Activated T-cell treated with anti-CD3 and anti-CD28 coated beads, Interleukin-2, amount 50 U/mL, for 4 hours (primary cell): ENCODE results near the gene ATMIN. TPM values are rescaled to one million over a fixed set of nuclear protein-coding genes. Genes with fewer than 3 reads are reported as not detected.

ENCODE experiments used
- ATAC-seq, 2 donors: fragments of 200-7000 bp; cut with Tn5 transposase; one replicate each; pipeline ENCODE4 v1.10.0; 2021
- DNase-seq: peaks from one replicate; pipeline ENCODE4 v3.0.0-alpha.2; 2020
- H3K27me3 Mint-ChIP-seq: one replicate; pipeline ENCODE4 v1.8.0; 2021; ENCODE audit warnings: low read depth, mixed read lengths
- H3K36me3 Mint-ChIP-seq: one replicate; pipeline ENCODE4 v1.8.0; 2022; ENCODE audit warnings: mixed read lengths; ENCODE audit not compliant: insufficient read depth
- H3K4me1 Mint-ChIP-seq: one replicate; pipeline ENCODE4 v1.8.0; 2021; ENCODE audit warnings: low read depth, mixed read lengths
- H3K4me3 Mint-ChIP-seq: one replicate; pipeline ENCODE4 v1.8.0; 2021; ENCODE audit warnings: mild to moderate bottlenecking, moderate library complexity, mixed read lengths
- H3K9me3 Mint-ChIP-seq: one replicate; pipeline ENCODE4 v1.8.0; 2021; ENCODE audit warnings: mixed read lengths
- total RNA-seq, 3 donors: library from RNA; stranded (reverse); gene quantifications; one replicate each; pipeline ENCODE4 v1.2.1, GENCODE V29; 2021

ATMIN gene
- total RNA-seq: 10 to 100 TPM; 27.2 to 30.2 (median 29.3) TPM

- ATAC-seq (peak; percentile 95 to 96), DNase-seq (peak; percentile 88)
- Mint-ChIP-seq H3K36me3 (peaks cover 5% of the 10 kb centered on the region), H3K4me3 (peak within 1 kb of the TSS; percentile 86), H3K9me3 (no peaks in the 10 kb centered on the region), H3K27me3 (no peaks in the 10 kb centered on the region), H3K4me1 (peaks cover 29% of the 10 kb centered on the region)
These were observed at the start of gene ATMIN for GRCh38 chr16:81035398-81035974. Gene ATMIN, plus strand, starts transcription at chr16:81035842. Its CDS starts 29 bp downstream, at chr16:81035871.

- no peak for ATAC-seq
- H3K9me3 Mint-ChIP-seq: no peaks in the 10 kb centered on the region
These were observed 49.1 kb upstream of the ATMIN start for GRCh38 chr16:80986557-80986956.

GRCh38 chr16:80988756-80989155, 46.9 kb upstream of the ATMIN start:
- ATAC-seq: no peak
- H3K4me3 Mint-ChIP-seq: no peak overlapping the region
- no peak for DNase-seq

More at GRCh38 chr16:80986557-80986956, 49.1 kb upstream of the ATMIN start:
- Mint-ChIP-seq H3K4me3 (no peak overlapping the region), H3K27me3 (no peaks in the 10 kb centered on the region), H3K4me1 (peaks cover 18% of the 10 kb centered on the region), H3K36me3 (peaks cover 30% of the 10 kb centered on the region)
- no peak for DNase-seq

GRCh38 chr16:80989801-80990200, 45.8 kb upstream of the ATMIN start:
- DNase-seq (no peak), ATAC-seq (no peak)
- Mint-ChIP-seq H3K9me3 (no peaks in the 10 kb centered on the region), H3K4me1 (peaks cover 33% of the 10 kb centered on the region), H3K27me3 (no peaks in the 10 kb centered on the region), H3K4me3 (no peak overlapping the region), H3K36me3 (peaks cover 33% of the 10 kb centered on the region)

More at GRCh38 chr16:80988756-80989155, 46.9 kb upstream of the ATMIN start:
- peaks cover 24% of the 10 kb centered on the region for H3K4me1 Mint-ChIP-seq
- peaks cover 33% of the 10 kb centered on the region for H3K36me3 Mint-ChIP-seq
- H3K9me3 Mint-ChIP-seq: no peaks in the 10 kb centered on the region
- no peaks in the 10 kb centered on the region for H3K27me3 Mint-ChIP-seq

GRCh38 chr16:80990577-80990976, 45.1 kb upstream of the ATMIN start:
- Mint-ChIP-seq H3K36me3 (peaks cover 33% of the 10 kb centered on the region), H3K4me3 (no peak overlapping the region), H3K4me1 (peaks cover 33% of the 10 kb centered on the region), H3K9me3 (no peaks in the 10 kb centered on the region), H3K27me3 (no peaks in the 10 kb centered on the region)
- ATAC-seq (no peak), DNase-seq (no peak)

GRCh38 chr16:80990978-80991377, 44.7 kb upstream of the ATMIN start:
- DNase-seq: no peak
- no peak overlapping the region for H3K4me3 Mint-ChIP-seq
- no peaks in the 10 kb centered on the region for H3K9me3 Mint-ChIP-seq
- no peaks in the 10 kb centered on the region for H3K27me3 Mint-ChIP-seq
- peaks cover 33% of the 10 kb centered on the region for H3K4me1 Mint-ChIP-seq
- H3K36me3 Mint-ChIP-seq: peaks cover 33% of the 10 kb centered on the region
- no peak for ATAC-seq

GRCh38 chr16:80991792-80992430, 43.7 kb upstream of the ATMIN start:
- no peak for DNase-seq
- Mint-ChIP-seq H3K27me3 (no peaks in the 10 kb centered on the region), H3K9me3 (no peaks in the 10 kb centered on the region), H3K4me3 (no peak overlapping the region), H3K36me3 (peaks cover 27% of the 10 kb centered on the region), H3K4me1 (peaks cover 31% of the 10 kb centered on the region)
- no peak for ATAC-seq

- DNase-seq: no peak
- no peak overlapping the region for H3K4me3 Mint-ChIP-seq
These were observed 42.9 kb upstream of the ATMIN start for GRCh38 chr16:80992676-80993293.

GRCh38 chr16:80993307-80993706, 42.3 kb upstream of the ATMIN start:
- Mint-ChIP-seq H3K36me3 (peaks cover 21% of the 10 kb centered on the region), H3K9me3 (no peaks in the 10 kb centered on the region), H3K4me3 (no peak overlapping the region), H3K4me1 (peaks cover 34% of the 10 kb centered on the region), H3K27me3 (no peaks in the 10 kb centered on the region)
- no peak for DNase-seq
- ATAC-seq: no peak

More at GRCh38 chr16:80992676-80993293, 42.9 kb upstream of the ATMIN start:
- Mint-ChIP-seq H3K4me1 (peaks cover 31% of the 10 kb centered on the region), H3K9me3 (no peaks in the 10 kb centered on the region), H3K27me3 (no peaks in the 10 kb centered on the region), H3K36me3 (peaks cover 21% of the 10 kb centered on the region)
- ATAC-seq: no peak

- Mint-ChIP-seq H3K4me1 (peaks cover 39% of the 10 kb centered on the region), H3K9me3 (no peaks in the 10 kb centered on the region), H3K4me3 (no peak overlapping the region), H3K27me3 (no peaks in the 10 kb centered on the region), H3K36me3 (peaks cover 18% of the 10 kb centered on the region)
- no peak for DNase-seq
- no peak for ATAC-seq
These were observed 41.8 kb upstream of the ATMIN start for GRCh38 chr16:80993834-80994233.

GRCh38 chr16:80994451-80994850, 41.2 kb upstream of the ATMIN start:
- Mint-ChIP-seq H3K4me1 (peaks cover 45% of the 10 kb centered on the region), H3K36me3 (peaks cover 16% of the 10 kb centered on the region), H3K4me3 (no peak overlapping the region)

GRCh38 chr16:80996688-80997138, 38.9 kb upstream of the ATMIN start:
- no peaks in the 10 kb centered on the region for H3K27me3 Mint-ChIP-seq
- H3K9me3 Mint-ChIP-seq: no peaks in the 10 kb centered on the region
- peak overlapping the region; percentile 79 for H3K4me3 Mint-ChIP-seq
- ATAC-seq (no peak), DNase-seq (no peak)
- peaks cover 61% of the 10 kb centered on the region for H3K4me1 Mint-ChIP-seq
- peaks cover 17% of the 10 kb centered on the region for H3K36me3 Mint-ChIP-seq

More at GRCh38 chr16:80994451-80994850, 41.2 kb upstream of the ATMIN start:
- H3K27me3 Mint-ChIP-seq: no peaks in the 10 kb centered on the region
- DNase-seq: no peak
- ATAC-seq: no peak
- H3K9me3 Mint-ChIP-seq: no peaks in the 10 kb centered on the region

GRCh38 chr16:80997139-80997798, 38.4 kb upstream of the ATMIN start:
- H3K9me3 Mint-ChIP-seq: no peaks in the 10 kb centered on the region
- no peak for DNase-seq

GRCh38 chr16:80997964-80998620, 37.5 kb upstream of the ATMIN start:
- DNase-seq (no peak), ATAC-seq (no peak)
- Mint-ChIP-seq H3K9me3 (no peaks in the 10 kb centered on the region), H3K4me1 (peaks cover 71% of the 10 kb centered on the region), H3K36me3 (peaks cover 15% of the 10 kb centered on the region), H3K4me3 (peak overlapping the region; percentile 79), H3K27me3 (no peaks in the 10 kb centered on the region)

More at GRCh38 chr16:80997139-80997798, 38.4 kb upstream of the ATMIN start:
- ATAC-seq: peak; percentile 69 to 77
- Mint-ChIP-seq H3K27me3 (no peaks in the 10 kb centered on the region), H3K4me1 (peaks cover 67% of the 10 kb centered on the region), H3K4me3 (peak overlapping the region; percentile 79), H3K36me3 (peaks cover 18% of the 10 kb centered on the region)
